SK-N-SH (cell line): ENCODE results near the gene SLC30A2. TPM values are rescaled to one million over a fixed set of nuclear protein-coding genes. Genes with fewer than 3 reads are reported as not detected.

Experiments used
- CTCF ChIA-PET: fragments of 300-600, 350-600 bp; formaldehyde crosslinking; extraction: SDS; loops from one replicate; lab custom pipeline; 2021; lab: Yijun Ruan, JAX
- POLR2A ChIA-PET: fragments of 350-600 bp; sonication (Branson Sonifier 250); formaldehyde crosslinking; extraction: SDS; loops from one replicate; lab custom pipeline; 2020; ENCODE audit warnings: antibody characterized with exemption, inconsistent platforms; lab: Yijun Ruan, JAX
- DNase-seq: peaks from one replicate; pipeline ENCODE4 v3.0.0; 2012
- H2AFZ ChIP-seq: fragments of 200-600 bp; sonication (generic); 2 replicates; pipeline ENCODE4 v1.8.1; 2016; ENCODE audit warnings: antibody characterized with exemption, mild to moderate bottlenecking, low read depth
- H3F3A ChIP-seq: fragments of 200-600 bp; sonication (generic); replicated peaks from 2 replicates; pipeline ENCODE3; 2016; ENCODE audit warnings: antibody characterized with exemption, mild to moderate bottlenecking; ENCODE audit not compliant: insufficient read depth
- H3K27ac ChIP-seq, 2 experiments: fragments of 200-500 bp in 1 of 2; fragments of 200-600 bp in 1 of 2; sonication (Bioruptor generic) in 1 of 2; sonication (generic), shearing (Covaris generic) in 1 of 2; 2 replicates each; pipeline versions ENCODE4 v1.5.1 to v1.6.1; 2014 to 2016; ENCODE audit warnings: low read depth in 2 of 2, inconsistent platforms in 1 of 2, low read length in 1 of 2, mild to moderate bottlenecking in 1 of 2, mixed read lengths in 1 of 2
- H3K27me3 ChIP-seq: fragments of 200-600 bp; sonication (generic), shearing (Covaris generic); 2 replicates; pipeline ENCODE4 v1.6.1; 2016; ENCODE audit warnings: mixed run types; ENCODE audit not compliant: insufficient read depth
- H3K36me3 ChIP-seq, 2 experiments: fragments of 200-500 bp in 1 of 2; fragments of 200-600 bp in 1 of 2; sonication (Bioruptor generic) in 1 of 2; sonication (generic) in 1 of 2; replicated peaks in 1 of 2; 2 replicates each; pipeline versions ENCODE3 to v1.5.1; 2014 to 2016; ENCODE audit warnings: low read length in 1 of 2, mild to moderate bottlenecking in 1 of 2; ENCODE audit not compliant: insufficient read depth in 2 of 2, control insufficient read depth in 1 of 2
- H3K4me1 ChIP-seq, 2 experiments: fragments of 200-500 bp in 1 of 2; fragments of 200-600 bp in 1 of 2; sonication (Bioruptor generic) in 1 of 2; sonication (generic), shearing (Covaris generic) in 1 of 2; 2 replicates each; pipeline versions ENCODE4 v1.5.1 to v1.6.1; 2014 to 2016; ENCODE audit warnings: low read depth in 1 of 2, low read length in 1 of 2, mixed run types in 1 of 2; ENCODE audit not compliant: insufficient read depth in 2 of 2, control insufficient read depth in 1 of 2
- H3K4me2 ChIP-seq: fragments of 200-600 bp; sonication (generic), shearing (Covaris generic); 2 replicates; pipeline ENCODE4 v1.6.1; 2017; ENCODE audit warnings: mixed run types
- H3K4me3 ChIP-seq, 2 experiments: fragments of 200-500 bp in 1 of 2; fragments of 200-600 bp in 1 of 2; sonication (Bioruptor generic) in 1 of 2; sonication (generic), shearing (Covaris generic) in 1 of 2; 2 replicates each; pipeline versions ENCODE4 v1.5.1 to v1.8.1; 2014 to 2016; ENCODE audit warnings: low read depth in 2 of 2, inconsistent platforms in 1 of 2, low read length in 1 of 2, mild to moderate bottlenecking in 1 of 2, mixed read lengths in 1 of 2, moderate library complexity in 1 of 2
- H3K79me2 ChIP-seq: fragments of 200-600 bp; sonication (generic); 2 replicates; pipeline ENCODE4 v1.8.1; 2017; ENCODE audit warnings: mild to moderate bottlenecking; ENCODE audit not compliant: insufficient read depth
- H3K9ac ChIP-seq: fragments of 200-600 bp; sonication (generic); 2 replicates; pipeline ENCODE4 v1.6.1; 2017; ENCODE audit warnings: mixed run types
- H3K9me2 ChIP-seq: fragments of 200-600 bp; sonication (generic); 2 replicates; pipeline ENCODE4 v1.6.1; 2017; ENCODE audit warnings: mixed run types
- H3K9me3 ChIP-seq: fragments of 200-600 bp; sonication (generic); 2 replicates; pipeline ENCODE4 v1.6.1; 2017; ENCODE audit warnings: mixed run types, mild to moderate bottlenecking, moderate library complexity
- H4K20me1 ChIP-seq: fragments of 200-600 bp; sonication (generic); 2 replicates; pipeline ENCODE4 v1.6.1; 2017; ENCODE audit warnings: mild to moderate bottlenecking, mixed run types; ENCODE audit not compliant: insufficient read depth
- EP300 ChIP-seq, 2 experiments: IDR thresholded peaks; 2 replicates each; pipeline versions ENCODE4 v1.4.0 to v1.6.1; 2012; ENCODE audit warnings: borderline replicate concordance in 1 of 2, low read depth in 1 of 2, low read length in 1 of 2
- MEF2A ChIP-seq: IDR thresholded peaks from 2 replicates; pipeline ENCODE4 v1.4.0; 2012; ENCODE audit warnings: low read depth, borderline replicate concordance
- MXI1 ChIP-seq: IDR thresholded peaks from 2 replicates; pipeline ENCODE4 v1.6.1; 2012; ENCODE audit warnings: mild to moderate bottlenecking, low read depth, low read length, improper control_type of control experiment
- NFIC ChIP-seq: IDR thresholded peaks from 2 replicates; pipeline ENCODE4 v1.4.0; 2012; ENCODE audit warnings: borderline replicate concordance
- NRF1 ChIP-seq: IDR thresholded peaks from 2 replicates; pipeline ENCODE4 v1.6.1; 2012; ENCODE audit warnings: low read depth, mild to moderate bottlenecking, low read length
- POLR2AphosphoS5 ChIP-seq: IDR thresholded peaks from 2 replicates; pipeline ENCODE4 v1.6.1; 2012; ENCODE audit warnings: low read depth, low read length
- RAD21 ChIP-seq: IDR thresholded peaks from 2 replicates; pipeline ENCODE4 v1.6.1; 2012; ENCODE audit warnings: mild to moderate bottlenecking, low read length
- RFX5 ChIP-seq: IDR thresholded peaks from 2 replicates; pipeline ENCODE4 v1.6.1; 2012; ENCODE audit warnings: mild to moderate bottlenecking, improper control_type of control experiment, low read length
- RXRA ChIP-seq: IDR thresholded peaks from 2 replicates; pipeline ENCODE4 v1.4.0; 2012; ENCODE audit warnings: low read depth, mild to moderate bottlenecking, borderline replicate concordance
- SMC3 ChIP-seq: IDR thresholded peaks from 2 replicates; pipeline ENCODE4 v1.6.1; 2012; ENCODE audit warnings: low read depth, low read length, improper control_type of control experiment
- TCF12 ChIP-seq: IDR thresholded peaks from 2 replicates; pipeline ENCODE4 v1.4.0; 2012
- WGBS: methylation state at CpG from one replicate; pipeline ENCODE4 v1.1.6; 2017; ENCODE audit warnings: low lambda C conversion rate; 5-methylcytosine and 5-hydroxymethylcytosine counted together
- polyA plus RNA-seq, 3 experiments: library from polyadenylated mRNA; depleted of rRNA; stranded (reverse); fragments of >200 nt; gene quantifications; 2 replicates each; pipeline ENCODE4 v1.2.3, GENCODE V29; 2012
- TF ChIP-seq, protein P1 (sequence below): fragments of 200-600 bp; sonication (generic); IDR thresholded peaks from 2 replicates; pipeline ENCODE4 v1.6.1; 2017; ENCODE audit warnings: antibody characterized with exemption, mild to moderate bottlenecking, moderate library complexity
- TF ChIP-seq, protein P2 (sequence below): IDR thresholded peaks from 2 replicates; pipeline ENCODE4 v1.4.0; 2012; ENCODE audit warnings: low read depth

SLC30A2 gene
- polyA plus RNA-seq, 1 of the 3 experiments (the other 2 are of a cell fraction), result not detected

DNA sequence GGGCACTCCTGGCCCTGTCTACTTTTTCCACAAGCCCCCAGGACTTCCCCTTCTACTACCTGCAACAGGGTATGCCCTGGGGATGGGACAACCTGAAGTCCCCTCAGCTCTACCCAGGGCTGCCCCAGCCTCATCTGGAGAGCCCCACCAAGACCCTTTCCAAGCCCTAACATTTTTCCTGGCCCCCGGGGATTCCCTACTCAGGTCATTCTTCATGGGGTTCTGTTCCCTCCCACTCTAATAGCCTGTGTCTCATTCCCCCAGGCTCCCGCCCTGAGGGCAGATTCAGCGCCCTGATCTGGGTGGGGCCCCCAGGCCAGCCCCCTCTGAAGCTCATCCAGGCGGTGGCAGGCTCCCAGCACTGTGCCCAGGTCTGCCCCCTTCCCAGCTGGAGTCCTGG, 14.7 kb downstream of the SLC30A2 start:
- no peaks in the 10 kb centered on the region for H3K9me3 ChIP-seq
- H3K27me3 ChIP-seq, result no peaks in the 10 kb centered on the region
- CTCF ChIA-PET, result interaction anchor here (1.1 to 2.1 kb wide), 2 partner anchors 114 to 136 kb away, joined by 4 to 8 read pairs; no protein-coding TSS in a partner anchor
- no peak overlapping the region for H3K4me2 ChIP-seq
- DNase-seq, result no peak
- WGBS, result 46% methylated on average over 3 of the region's 4 CpGs
- no peak overlapping the region for H3K27ac ChIP-seq
- H3K36me3 ChIP-seq, result no peaks in the 10 kb centered on the region
- H3K4me3 ChIP-seq, result no peak overlapping the region
- TF ChIP-seq NFIC (no peak), EP300 (IDR thresholded peaks at IDR 0.05; ENCODE audit: borderline replicate concordance in 1 of 2, low read depth in 1 of 2, low read length in 1 of 2) (no peak), RFX5 (no peak), MEF2A (no peak), MXI1 (no peak), POLR2AphosphoS5 (no peak), RAD21 (no peak), SMC3 (no peak), TCF12 (no peak), RXRA (no peak)
- TF ChIP-seq, protein P1, sequence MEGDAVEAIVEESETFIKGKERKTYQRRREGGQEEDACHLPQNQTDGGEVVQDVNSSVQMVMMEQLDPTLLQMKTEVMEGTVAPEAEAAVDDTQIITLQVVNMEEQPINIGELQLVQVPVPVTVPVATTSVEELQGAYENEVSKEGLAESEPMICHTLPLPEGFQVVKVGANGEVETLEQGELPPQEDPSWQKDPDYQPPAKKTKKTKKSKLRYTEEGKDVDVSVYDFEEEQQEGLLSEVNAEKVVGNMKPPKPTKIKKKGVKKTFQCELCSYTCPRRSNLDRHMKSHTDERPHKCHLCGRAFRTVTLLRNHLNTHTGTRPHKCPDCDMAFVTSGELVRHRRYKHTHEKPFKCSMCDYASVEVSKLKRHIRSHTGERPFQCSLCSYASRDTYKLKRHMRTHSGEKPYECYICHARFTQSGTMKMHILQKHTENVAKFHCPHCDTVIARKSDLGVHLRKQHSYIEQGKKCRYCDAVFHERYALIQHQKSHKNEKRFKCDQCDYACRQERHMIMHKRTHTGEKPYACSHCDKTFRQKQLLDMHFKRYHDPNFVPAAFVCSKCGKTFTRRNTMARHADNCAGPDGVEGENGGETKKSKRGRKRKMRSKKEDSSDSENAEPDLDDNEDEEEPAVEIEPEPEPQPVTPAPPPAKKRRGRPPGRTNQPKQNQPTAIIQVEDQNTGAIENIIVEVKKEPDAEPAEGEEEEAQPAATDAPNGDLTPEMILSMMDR, result no peak
- TF ChIP-seq, protein P2, sequence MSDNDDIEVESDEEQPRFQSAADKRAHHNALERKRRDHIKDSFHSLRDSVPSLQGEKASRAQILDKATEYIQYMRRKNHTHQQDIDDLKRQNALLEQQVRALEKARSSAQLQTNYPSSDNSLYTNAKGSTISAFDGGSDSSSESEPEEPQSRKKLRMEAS, result no peak
- H3K9ac ChIP-seq, result no peak overlapping the region
- H3K79me2 ChIP-seq, result no peaks in the 10 kb centered on the region
- no peak overlapping the region for H2AFZ ChIP-seq
- no peaks in the 10 kb centered on the region for H4K20me1 ChIP-seq
- peaks cover 0 to 8% of the 10 kb centered on the region in 2 experiments; a peak in 1 of 4 replicates for H3K4me1 ChIP-seq
- H3K9me2 ChIP-seq, result no peaks in the 10 kb centered on the region
- POLR2A ChIA-PET, result no interaction called here
- peaks cover 4% of the 10 kb centered on the region for H3F3A ChIP-seq

DNA sequence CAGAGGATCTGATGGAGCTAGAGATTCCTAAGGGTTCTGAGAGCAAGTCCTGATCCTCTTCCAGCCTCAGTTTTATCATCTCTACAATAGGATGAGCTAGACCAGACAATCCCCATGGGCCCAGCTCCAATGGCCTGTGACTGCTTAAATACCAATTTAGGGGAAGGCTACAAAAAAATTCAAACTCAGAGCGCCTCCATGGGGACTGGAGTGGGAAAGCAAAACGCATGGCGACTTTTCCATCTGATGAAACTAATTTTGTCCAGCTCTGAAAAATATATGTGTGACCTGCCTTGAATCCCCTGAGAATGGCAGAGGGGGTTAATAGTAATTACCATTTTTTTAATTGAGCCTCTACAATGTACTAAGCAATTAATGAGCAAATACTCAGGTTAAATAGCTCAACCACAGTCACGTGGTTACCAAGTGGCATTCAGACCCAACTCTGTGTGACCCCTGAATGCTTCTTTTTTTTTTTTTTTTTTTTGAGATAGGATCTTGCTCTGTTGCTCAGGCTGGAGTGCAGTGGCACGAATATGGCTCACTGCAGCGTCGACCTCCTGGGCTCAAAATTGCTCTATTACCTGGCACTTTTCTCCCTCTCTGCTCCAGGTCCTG, 15.9 kb downstream of the SLC30A2 start:
- H3K4me1 ChIP-seq, result peaks cover 0 to 6% of the 10 kb centered on the region in 2 experiments; a peak in 1 of 4 replicates
- H3K9ac ChIP-seq, result no peak overlapping the region
- POLR2A ChIA-PET, result no interaction called here
- no peaks in the 10 kb centered on the region for H3F3A ChIP-seq
- no peak overlapping the region for H2AFZ ChIP-seq
- H3K4me3 ChIP-seq, result no peak overlapping the region
- H3K27me3 ChIP-seq, result no peaks in the 10 kb centered on the region
- TF ChIP-seq RAD21 (peak; percentile 38), NRF1 (no peak)
- H3K36me3 ChIP-seq, result no peaks in the 10 kb centered on the region
- 74% methylated on average over 7 of the region's 7 CpGs for WGBS
- H3K79me2 ChIP-seq, result no peaks in the 10 kb centered on the region
- no peak for DNase-seq
- no peaks in the 10 kb centered on the region for H3K9me3 ChIP-seq
- no peak overlapping the region for H3K27ac ChIP-seq
- no peaks in the 10 kb centered on the region for H3K9me2 ChIP-seq
- CTCF ChIA-PET, result interaction anchor here (0.9 to 1.3 kb wide), 4 partner anchors 10 to 211 kb away, joined by 3 to 5 read pairs (median 4); partner anchors contain the start of gene ZNF593
- no peak overlapping the region for H3K4me2 ChIP-seq
- no peaks in the 10 kb centered on the region for H4K20me1 ChIP-seq
